Endothelial cell (in vitro differentiated cells): Measurements from ENCODE around the gene AIF1. TPM values are rescaled to one million over a fixed set of nuclear protein-coding genes. Genes with fewer than 3 reads are reported as not detected.

Experiments used
- DNase-seq: peaks from one replicate; pipeline ENCODE4 v3.0.0; 2021; ENCODE audit warnings: low spot score
- H3K27ac Mint-ChIP-seq: one replicate; pipeline ENCODE4 v1.8.0; 2021; ENCODE audit warnings: mixed read lengths, inconsistent platforms; ENCODE audit not compliant: unreplicated experiment
- H3K27me3 Mint-ChIP-seq: one replicate; pipeline ENCODE4 v1.8.0; 2021; ENCODE audit warnings: mild to moderate bottlenecking, moderate library complexity, mixed read lengths, inconsistent platforms; ENCODE audit not compliant: unreplicated experiment
- H3K36me3 Mint-ChIP-seq: one replicate; pipeline ENCODE4 v1.8.0; 2021; ENCODE audit warnings: mild to moderate bottlenecking, low read depth, mixed read lengths, inconsistent platforms; ENCODE audit not compliant: unreplicated experiment
- H3K4me1 Mint-ChIP-seq: one replicate; pipeline ENCODE4 v1.8.0; 2021; ENCODE audit warnings: mild to moderate bottlenecking, mixed read lengths, inconsistent platforms; ENCODE audit not compliant: unreplicated experiment
- H3K4me3 Mint-ChIP-seq: one replicate; pipeline ENCODE4 v1.8.0; 2021; ENCODE audit warnings: mild to moderate bottlenecking, mixed read lengths, inconsistent platforms; ENCODE audit not compliant: unreplicated experiment
- H3K9me3 Mint-ChIP-seq: one replicate; pipeline ENCODE4 v1.8.0; 2021; ENCODE audit warnings: mixed read lengths, inconsistent platforms; ENCODE audit not compliant: unreplicated experiment
- CTCF ChIP-seq: fragments of 200-600 bp; sonication (generic); IDR thresholded peaks from one replicate; pipeline ENCODE4 v1.5.0; 2021; ENCODE audit warnings: antibody characterized with exemption; ENCODE audit not compliant: unreplicated experiment
- total RNA-seq: library from RNA; stranded (reverse); fragmentation: NEBNext Ultra II Directional; extraction: Animal tissue kit (Norgen Biotek cat#: 25700); gene quantifications from one replicate; pipeline ENCODE4 v1.2.1, GENCODE V29; 2021; ENCODE audit not compliant: unreplicated experiment

Gene AIF1
- total RNA-seq, 1 donor from 2014 or later: 22.8 TPM

- Mint-ChIP-seq H3K27ac (peak overlapping the region; percentile 77), H3K9me3 (no peaks in the 10 kb centered on the region), H3K4me1 (peaks cover 29% of the 10 kb centered on the region), H3K4me3 (no peak overlapping the region), H3K36me3 (no peaks in the 10 kb centered on the region), H3K27me3 (peaks cover 12% of the 10 kb centered on the region)
- no peak for DNase-seq
- TF ChIP-seq CTCF: no peak
Measured at GRCh38 chr6:31615748-31616147, 714 bp downstream of the AIF1 start.

- peaks cover 5% of the 10 kb centered on the region for H3K36me3 Mint-ChIP-seq
- no peak for TF ChIP-seq CTCF
- peaks cover 10% of the 10 kb centered on the region for H3K27me3 Mint-ChIP-seq
- peak overlapping the region; percentile 7 for H3K27ac Mint-ChIP-seq
- H3K4me1 Mint-ChIP-seq: peaks cover 39% of the 10 kb centered on the region
- DNase-seq: no peak
- no peak overlapping the region for H3K4me3 Mint-ChIP-seq
- H3K9me3 Mint-ChIP-seq: no peaks in the 10 kb centered on the region
Measured at GRCh38 chr6:31617010-31617409, 2.0 kb downstream of the AIF1 start.

DNA sequence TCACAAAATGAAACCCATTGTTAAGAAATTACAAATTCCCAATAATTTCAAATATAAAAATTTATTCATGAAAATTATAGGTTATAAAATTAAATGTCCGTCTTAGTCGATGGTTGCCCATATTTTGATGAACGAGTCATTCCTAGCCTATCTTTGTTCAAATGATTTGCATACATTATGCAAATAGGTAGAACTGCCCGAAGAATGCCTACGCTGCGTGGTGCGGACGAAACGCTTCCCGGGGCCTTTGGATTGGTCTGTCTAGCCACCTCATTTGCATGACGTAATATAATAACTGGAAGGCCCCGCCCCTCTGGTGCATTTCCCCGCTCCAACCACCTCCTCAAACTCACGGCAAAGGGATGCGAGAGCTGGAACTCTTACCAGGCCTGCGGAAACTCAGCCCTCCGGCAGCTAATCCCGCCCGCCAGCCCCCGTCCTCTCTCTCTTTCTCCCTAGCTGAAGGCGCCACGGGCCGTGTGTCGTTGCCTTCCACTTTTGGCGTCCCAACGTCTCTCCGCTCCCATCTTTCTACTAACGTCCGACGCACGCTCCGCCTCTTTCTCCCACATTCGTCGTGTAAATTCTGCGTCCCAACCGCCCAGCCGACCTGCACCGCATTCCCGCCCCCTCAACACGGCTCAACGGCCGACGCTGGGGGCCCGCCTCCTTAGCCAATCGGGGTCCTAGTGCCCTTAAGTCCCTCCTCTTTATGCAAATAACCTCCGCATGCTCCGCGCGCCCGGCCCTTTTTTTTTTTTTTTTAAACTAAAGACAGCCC is 5.0 kb downstream of the AIF1 start:
- Mint-ChIP-seq H3K4me1 (peaks cover 36% of the 10 kb centered on the region), H3K36me3 (peaks cover 18% of the 10 kb centered on the region), H3K4me3 (peak overlapping the region; percentile 97), H3K27ac (peak overlapping the region; percentile 99), H3K27me3 (peaks cover 8% of the 10 kb centered on the region), H3K9me3 (no peaks in the 10 kb centered on the region)
- no peak for TF ChIP-seq CTCF
- peak; percentile 82 for DNase-seq

- peak; percentile 84 for DNase-seq
- Mint-ChIP-seq H3K36me3 (peaks cover 21% of the 10 kb centered on the region), H3K4me1 (peaks cover 30% of the 10 kb centered on the region), H3K9me3 (no peaks in the 10 kb centered on the region), H3K4me3 (peak within 1 kb of the TSS; percentile 97), H3K27ac (peak within 1 kb of the TSS; percentile 99), H3K27me3 (peaks cover 8% of the 10 kb centered on the region)
- TF ChIP-seq CTCF: no peak
Measured at GRCh38 chr6:31620586-31621319, 5.7 kb downstream of the AIF1 start, which contains the start of gene PRRC2A. Gene PRRC2A, plus strand, starts transcription at chr6:31620715. Its CDS starts 2,075 bp downstream, at chr6:31622790.
